ENCODE data around the gene TRMT10C. TPM values are rescaled to one million over a fixed set of nuclear protein-coding genes. Genes with fewer than 3 reads are reported as not detected.

Gene TRMT10C
- total RNA-seq, 4 donors from 2014 or later: 14.4 to 21.7 (median 17.3) TPM

DNA sequence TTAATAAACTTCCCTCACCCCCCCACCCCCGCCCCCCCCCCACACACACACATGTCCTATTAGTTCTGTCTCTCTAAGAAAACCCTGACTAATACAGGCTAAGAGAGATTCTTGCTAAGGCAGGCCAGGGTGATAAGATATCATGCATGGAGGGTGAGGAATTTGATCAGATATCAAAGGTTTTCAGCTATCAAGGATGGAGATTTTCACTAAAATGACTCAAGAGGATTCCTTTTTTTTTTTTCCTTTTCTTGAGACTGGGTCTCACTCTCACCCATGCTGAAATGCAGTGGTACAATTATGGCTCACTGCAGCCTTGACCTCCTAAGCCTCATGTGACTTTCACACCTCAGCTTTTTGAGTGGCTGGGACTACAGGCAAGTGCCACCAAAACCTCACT is 33.8 kb upstream of the TRMT10C start:
- no peak for TF ChIP-seq EP300 (IDR thresholded peaks at IDR 0.05)
- no peak for TF ChIP-seq POLR2AphosphoS5 (IDR thresholded peaks at IDR 0.05)
- TF ChIP-seq, protein P1, sequence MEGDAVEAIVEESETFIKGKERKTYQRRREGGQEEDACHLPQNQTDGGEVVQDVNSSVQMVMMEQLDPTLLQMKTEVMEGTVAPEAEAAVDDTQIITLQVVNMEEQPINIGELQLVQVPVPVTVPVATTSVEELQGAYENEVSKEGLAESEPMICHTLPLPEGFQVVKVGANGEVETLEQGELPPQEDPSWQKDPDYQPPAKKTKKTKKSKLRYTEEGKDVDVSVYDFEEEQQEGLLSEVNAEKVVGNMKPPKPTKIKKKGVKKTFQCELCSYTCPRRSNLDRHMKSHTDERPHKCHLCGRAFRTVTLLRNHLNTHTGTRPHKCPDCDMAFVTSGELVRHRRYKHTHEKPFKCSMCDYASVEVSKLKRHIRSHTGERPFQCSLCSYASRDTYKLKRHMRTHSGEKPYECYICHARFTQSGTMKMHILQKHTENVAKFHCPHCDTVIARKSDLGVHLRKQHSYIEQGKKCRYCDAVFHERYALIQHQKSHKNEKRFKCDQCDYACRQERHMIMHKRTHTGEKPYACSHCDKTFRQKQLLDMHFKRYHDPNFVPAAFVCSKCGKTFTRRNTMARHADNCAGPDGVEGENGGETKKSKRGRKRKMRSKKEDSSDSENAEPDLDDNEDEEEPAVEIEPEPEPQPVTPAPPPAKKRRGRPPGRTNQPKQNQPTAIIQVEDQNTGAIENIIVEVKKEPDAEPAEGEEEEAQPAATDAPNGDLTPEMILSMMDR (IDR thresholded peaks at IDR 0.05): no peak
- no peak for TF ChIP-seq POLR2A (IDR thresholded peaks at IDR 0.05; ENCODE audit: low read depth)
- no peaks in the 10 kb centered on the region for H3K27me3 ChIP-seq
- H3K36me3 ChIP-seq: no peaks in the 10 kb centered on the region
- DNase-seq (ENCODE audit: extremely low spot score): no peak
- no peaks in the 10 kb centered on the region for H3K4me1 ChIP-seq
- no peak overlapping the region for H3K4me3 ChIP-seq
- intact Hi-C loops (cut with DNase I): no loop called here
- no peaks in the 10 kb centered on the region for H3K9me3 ChIP-seq
- H3K27ac ChIP-seq (replicated peaks in 1 of 4): no peak overlapping the region
- 53% methylated on average over 1 of the region's 1 CpG for WGBS

DNA sequence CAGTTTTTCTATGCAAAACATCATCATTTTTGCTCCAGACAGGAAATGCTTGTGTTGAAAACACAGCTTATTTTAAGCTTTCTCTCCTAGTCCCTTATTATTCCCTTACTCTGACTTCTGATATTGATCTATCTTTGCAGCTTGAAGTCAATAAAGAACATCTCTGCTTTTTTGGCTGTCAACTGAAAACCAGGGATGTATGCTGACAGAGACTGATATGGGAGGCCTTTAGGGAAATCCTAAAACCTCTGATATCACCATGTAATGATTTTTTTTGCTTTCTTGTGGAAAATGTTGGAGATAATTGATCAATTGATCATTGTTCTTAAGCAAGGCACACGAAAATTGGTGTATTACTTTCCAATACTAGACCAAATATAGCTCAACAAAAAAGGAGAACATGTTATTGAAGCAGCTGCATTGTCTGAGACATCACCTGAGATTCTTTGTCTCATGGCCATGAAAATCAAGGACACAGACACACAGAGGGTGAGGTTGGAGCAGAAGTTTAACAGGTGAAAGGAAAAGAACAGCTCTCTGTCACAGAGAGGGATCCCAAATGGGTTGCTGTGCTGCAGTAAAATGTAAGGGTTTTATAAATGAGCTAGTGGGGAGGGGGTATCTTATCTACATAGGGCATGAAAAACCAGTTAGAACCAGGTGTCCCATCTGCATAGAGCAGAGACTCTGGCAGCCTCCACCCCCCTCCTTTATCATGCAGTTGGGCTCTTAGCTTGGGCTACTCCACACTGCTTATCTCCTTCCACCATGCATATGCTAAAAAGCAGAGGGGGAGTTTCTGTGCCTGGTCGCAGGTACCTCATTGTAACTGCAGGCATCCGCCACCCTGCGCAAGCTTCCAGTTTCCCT is 31.6 kb upstream of the TRMT10C start:
- WGBS: 92% methylated on average over 4 of the region's 4 CpGs
- DNase-seq (ENCODE audit: extremely low spot score): no peak
- Histone ChIP-seq H3K27me3 (no peaks in the 10 kb centered on the region), H3K9me3 (no peaks in the 10 kb centered on the region), H3K4me1 (no peaks in the 10 kb centered on the region), H3K36me3 (no peaks in the 10 kb centered on the region), H3K27ac (replicated peaks in 1 of 4) (no peak overlapping the region), H3K4me3 (no peak overlapping the region)
- no peak for TF ChIP-seq POLR2A (IDR thresholded peaks at IDR 0.05; ENCODE audit: low read depth)
- TF ChIP-seq, protein P1 (IDR thresholded peaks at IDR 0.05): no peak
- no peak for TF ChIP-seq EP300 (IDR thresholded peaks at IDR 0.05)
- no peak for TF ChIP-seq POLR2AphosphoS5 (IDR thresholded peaks at IDR 0.05)
- intact Hi-C loops (cut with DNase I): no loop called here

DNA sequence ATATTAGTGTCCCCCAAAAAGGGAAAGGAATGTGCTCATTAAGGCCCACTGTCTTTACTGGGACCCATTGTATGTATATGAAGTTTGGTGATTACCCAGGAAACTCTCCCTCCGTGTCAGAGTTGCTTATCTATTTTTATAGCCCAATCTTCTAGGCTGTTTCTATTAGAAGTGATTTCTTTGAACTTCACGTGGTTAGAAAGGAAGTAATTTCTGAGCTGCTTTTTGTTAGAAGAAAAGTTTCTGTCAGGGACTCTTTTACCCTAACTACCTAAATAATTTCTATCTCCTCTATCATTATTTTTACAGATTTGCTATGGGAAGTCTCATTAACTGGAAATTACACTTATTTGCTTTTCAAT is 31.0 kb upstream of the TRMT10C start:
- intact Hi-C loops (cut with DNase I): no loop called here

DNA sequence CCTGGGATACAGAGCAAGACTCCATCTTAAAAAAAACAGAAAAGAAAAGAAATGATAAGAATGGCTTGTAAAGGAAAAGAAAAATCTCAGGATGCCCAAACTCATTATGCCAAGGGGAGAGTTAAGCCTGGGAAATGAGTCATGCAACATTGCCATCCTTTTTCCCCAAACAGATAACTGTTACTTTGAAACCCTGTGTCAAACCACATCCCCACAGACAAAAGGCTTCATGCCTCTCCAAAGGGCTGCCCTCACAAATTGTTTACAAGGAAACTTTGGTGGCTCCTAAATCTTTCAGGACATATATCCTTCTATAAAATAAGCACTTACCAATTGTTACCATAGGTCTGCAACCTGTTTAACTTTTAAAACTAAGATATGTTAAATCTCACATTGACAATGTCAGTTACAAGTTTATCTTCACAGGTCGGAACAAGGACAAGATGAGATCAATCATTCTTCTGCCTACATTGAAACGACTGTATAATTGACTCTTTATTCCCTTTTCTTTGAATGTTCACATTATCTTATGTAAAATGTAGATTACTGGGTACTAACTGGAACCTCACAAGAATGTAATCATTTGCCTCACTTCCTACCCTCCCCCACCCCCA is 30.1 kb upstream of the TRMT10C start:
- TF ChIP-seq, protein P1 (IDR thresholded peaks at IDR 0.05): no peak
- TF ChIP-seq POLR2A (IDR thresholded peaks at IDR 0.05; ENCODE audit: low read depth) (no peak), POLR2AphosphoS5 (IDR thresholded peaks at IDR 0.05) (no peak), EP300 (IDR thresholded peaks at IDR 0.05) (no peak)
- Histone ChIP-seq H3K4me3 (no peak overlapping the region), H3K4me1 (no peaks in the 10 kb centered on the region), H3K27ac (replicated peaks in 1 of 4) (no peak overlapping the region), H3K36me3 (no peaks in the 10 kb centered on the region), H3K27me3 (no peaks in the 10 kb centered on the region), H3K9me3 (no peaks in the 10 kb centered on the region)
- intact Hi-C loops (cut with DNase I): no loop called here
- no peak for DNase-seq (ENCODE audit: extremely low spot score)
- WGBS: 47% methylated on average over 2 of the region's 2 CpGs

More for the DNA sequence above, 31.0 kb upstream of the TRMT10C start:
- Histone ChIP-seq H3K4me1 (no peaks in the 10 kb centered on the region), H3K36me3 (no peaks in the 10 kb centered on the region), H3K4me3 (no peak overlapping the region), H3K27ac (replicated peaks in 1 of 4) (no peak overlapping the region), H3K27me3 (no peaks in the 10 kb centered on the region), H3K9me3 (no peaks in the 10 kb centered on the region)
- 64% methylated on average over 2 of the region's 2 CpGs for WGBS
- DNase-seq (ENCODE audit: extremely low spot score): no peak
- TF ChIP-seq, protein P1 (IDR thresholded peaks at IDR 0.05): no peak
- TF ChIP-seq POLR2A (IDR thresholded peaks at IDR 0.05; ENCODE audit: low read depth) (no peak), POLR2AphosphoS5 (IDR thresholded peaks at IDR 0.05) (no peak), EP300 (IDR thresholded peaks at IDR 0.05) (no peak)

Measured in esophagus muscularis mucosa (tissue), 4 donors.